NCI-H526 (cell line): ENCODE results near the gene SREBF2.

ENCODE experiments used
- DNase-seq, 2 experiments: peaks; one replicate each; lab custom pipeline; 2025; lab: John Stamatoyannopoulos, UW

The SREBF2 gene

DNA sequence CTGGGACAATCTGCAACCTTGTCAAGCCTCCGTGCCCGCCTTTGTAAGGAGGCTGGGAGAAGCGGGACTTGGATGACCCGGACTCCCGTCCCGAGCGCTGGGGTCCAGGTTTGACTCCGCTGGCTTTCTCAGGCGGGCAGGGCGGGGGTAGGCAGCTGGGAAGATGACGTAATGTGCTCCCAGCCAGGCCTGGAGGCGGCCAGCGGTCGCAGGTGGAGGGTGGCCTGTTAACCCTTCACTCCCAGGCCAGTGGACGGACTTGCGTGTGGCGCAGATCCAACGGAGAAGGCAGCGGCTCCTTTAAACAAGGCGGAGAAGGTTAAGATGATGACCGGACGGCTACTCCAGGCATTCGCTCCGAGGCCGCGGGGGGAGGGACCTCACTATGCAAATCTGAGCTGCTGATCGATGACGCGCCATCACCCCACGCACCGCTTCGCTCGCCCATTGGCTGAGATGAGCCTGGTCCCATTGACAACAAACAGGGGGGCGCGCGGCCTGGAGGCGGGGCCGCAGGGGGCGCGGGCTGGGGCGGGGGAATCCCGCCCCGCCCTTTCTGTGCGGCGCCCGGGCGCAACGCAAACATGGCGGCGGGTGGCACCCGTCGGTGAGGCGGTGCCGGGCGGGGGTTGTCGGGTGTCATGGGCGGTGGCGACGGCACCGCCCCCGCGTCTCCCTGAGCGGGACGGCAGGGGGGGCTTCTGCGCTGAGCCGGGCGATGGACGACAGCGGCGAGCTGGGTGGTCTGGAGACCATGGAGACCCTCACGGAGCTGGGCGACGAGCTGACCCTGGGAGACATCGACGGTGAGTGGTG, at the start of gene SREBF2:
Gene SREBF2, plus strand, starts transcription at position 553 of the 816 bp plus-strand sequence. Its CDS starts 166 bp downstream, at position 719.
- peak; percentile 97 to 98 for DNase-seq

DNA sequence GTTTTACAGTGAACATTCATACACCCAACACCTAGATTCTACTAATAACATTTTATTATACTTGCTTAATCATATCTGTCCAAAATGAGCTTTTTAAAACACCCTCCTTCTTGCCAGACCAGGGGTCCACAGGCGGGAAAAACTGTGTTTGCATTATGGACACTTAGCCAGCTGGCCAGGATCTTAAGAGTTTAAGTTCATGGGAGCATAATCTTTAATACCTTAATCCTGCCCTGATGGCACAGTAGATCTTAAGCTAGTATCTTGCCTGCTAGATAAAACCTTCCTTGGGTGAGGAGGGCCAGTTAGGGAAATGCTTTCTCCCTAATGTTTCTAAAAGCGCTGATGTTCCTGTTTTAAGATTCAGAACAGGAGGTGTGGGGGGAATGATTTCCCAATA, 45.6 kb upstream of the SREBF2 start:
- DNase-seq, result no peak

DNA sequence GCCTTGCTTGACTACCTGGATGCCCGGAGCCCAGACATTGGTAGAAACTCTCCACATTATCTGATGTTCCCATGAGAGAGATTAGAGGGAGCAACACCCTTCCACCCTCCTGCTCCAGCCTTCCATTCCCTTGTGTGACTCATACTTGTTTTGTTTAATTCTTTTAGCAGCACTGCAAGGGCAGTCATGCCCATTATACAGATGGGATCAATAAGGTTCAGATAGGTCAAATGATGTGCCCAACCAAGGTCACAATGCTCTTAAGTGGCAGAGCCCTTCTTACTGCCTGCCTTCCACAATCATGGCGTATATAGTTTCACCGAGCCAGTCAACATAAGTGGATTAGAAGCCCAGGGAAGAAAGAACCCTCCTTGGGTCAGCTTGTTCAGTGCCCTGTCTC, 39.0 kb upstream of the SREBF2 start:
- no peak for DNase-seq

DNA sequence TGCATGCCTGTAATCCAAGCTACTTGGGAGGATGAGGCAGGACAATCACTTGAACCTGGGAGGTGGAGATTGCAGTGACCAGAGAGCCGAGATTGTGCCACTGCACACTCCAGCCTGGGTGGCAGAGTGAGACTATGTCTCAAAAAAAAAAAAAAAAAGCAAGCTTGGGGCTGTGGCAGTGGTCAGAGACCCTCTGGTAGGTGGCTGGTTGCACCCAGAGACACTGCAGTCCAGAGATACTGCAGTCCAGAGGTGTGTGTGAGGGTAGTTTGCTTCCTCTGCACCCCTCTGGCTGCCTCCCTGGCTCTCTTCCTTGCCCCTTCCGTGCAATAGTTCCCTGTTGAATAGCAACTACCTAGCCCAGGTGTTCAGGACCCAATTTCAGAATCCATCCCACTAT, 34.2 kb upstream of the SREBF2 start:
- DNase-seq, result no peak

DNA sequence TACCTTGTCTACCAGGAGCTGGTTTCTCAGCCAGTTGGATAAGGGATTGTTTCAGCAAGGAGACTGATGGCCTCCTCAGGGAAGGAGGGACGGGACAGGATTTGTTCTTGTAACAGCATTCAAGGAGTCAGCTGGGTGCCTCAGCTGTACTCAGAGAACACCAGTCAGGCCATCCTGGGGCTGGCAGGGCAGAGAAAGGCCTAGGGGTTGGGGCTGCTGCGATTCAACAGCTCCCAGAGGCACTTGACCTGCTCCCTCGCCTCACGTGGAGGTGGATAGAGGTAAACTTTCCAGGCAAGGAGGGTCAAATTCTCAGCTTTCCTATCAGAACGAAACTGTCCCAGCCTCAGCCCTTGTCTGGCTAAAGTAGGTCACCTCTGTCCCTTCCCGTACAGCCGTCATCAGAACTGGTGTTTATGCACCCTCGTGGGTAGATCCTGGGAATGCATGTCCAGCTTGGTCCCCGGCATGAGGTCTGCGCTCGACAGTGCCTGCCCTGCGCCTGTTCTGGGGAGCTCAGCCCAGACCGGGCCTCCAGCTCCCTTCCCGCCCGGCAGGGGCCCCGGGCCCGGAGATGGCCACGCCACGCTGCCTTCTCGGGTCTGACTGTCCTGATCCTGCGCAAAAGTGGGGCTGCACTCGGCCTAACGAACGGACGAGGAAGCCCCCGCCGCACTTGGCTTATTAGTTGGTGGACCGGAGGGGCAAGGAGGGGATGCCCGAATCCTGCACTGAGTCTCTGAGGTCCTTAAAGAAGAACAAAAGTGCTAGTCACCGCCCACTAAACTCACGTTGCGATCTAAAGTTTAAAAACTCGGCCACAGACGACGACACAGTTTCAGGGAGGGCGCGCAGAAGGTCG, 33.2 kb upstream of the SREBF2 start:
- DNase-seq, result peak in 1 of 2 experiments; percentile 13

DNA sequence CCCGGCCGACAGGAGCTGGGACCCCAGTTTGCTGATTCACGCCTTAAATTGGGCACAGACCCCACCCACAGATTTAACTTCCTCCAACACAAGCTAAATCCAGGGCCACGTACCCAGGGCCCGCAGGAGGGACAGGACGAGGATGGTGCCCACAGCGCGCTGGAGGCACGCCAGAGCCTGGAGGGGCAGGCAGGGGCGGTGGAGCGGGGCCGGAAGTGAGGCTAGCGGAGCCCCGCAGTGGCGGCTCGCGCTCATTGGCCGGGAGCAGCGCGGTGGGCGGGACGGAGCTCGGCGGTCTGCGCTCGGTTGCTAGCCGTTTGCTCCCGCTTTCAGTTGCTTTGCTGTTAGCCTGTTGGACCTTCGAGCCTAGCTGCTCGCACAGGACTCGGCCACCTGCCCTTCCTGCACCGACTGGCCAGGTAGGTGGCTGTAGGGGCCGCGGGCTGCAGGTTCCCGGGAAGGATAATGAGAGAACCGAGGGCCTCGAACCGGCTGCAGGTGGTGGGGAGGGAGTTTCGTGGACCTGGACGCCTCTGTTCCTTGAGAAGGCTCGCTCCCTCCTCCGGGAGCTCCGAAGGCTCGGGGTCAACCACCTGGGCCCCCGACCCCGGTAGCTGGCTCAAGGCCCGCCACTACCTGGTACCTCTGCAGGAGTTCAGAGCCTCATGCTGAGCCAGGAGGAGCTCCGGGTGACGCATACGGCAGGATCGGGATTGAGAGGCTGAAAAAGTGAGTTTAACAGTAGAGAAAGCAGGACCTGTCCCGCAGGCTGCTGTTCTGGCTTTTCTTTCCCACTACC, 32.4 kb upstream of the SREBF2 start, which contains the start of gene CCDC134:
Gene CCDC134, plus strand, starts transcription at position 332 of the 799 bp plus-strand sequence. CDS start 8,212 bp downstream, outside the sequence.
- peak; percentile 57 to 87 for DNase-seq

DNA sequence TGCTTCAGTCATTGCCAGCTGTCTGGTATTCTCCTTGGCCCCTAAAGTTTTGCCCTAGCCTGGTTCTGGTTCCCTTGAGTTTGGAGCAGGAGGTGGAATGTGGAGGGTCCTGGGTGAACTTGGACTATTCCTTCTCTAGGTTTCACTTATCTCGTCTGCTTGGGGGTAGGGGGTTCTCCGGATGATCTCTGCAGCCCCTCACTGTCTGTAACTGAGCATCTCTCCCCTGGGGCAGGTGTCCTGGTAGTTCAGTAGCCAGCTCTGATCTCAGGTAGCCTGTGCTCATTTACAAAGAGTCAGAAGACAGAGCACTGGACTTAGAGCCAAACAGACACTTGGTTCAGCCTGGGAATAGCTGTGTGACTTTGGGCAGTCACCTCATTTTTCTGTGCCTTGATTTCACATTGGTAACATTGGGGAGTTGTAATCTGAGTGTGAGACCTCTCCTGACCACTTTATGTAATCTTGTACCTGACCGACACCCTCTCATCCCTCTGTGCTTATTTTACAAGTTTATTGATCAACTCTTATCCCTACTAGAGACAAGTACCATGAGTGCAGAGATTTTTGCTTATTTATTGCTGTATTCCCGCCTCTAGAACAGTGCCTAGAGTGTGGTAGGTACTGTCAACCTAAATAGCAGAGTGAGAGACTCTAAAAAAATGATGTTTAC, 31.6 kb upstream of the SREBF2 start:
- no peak for DNase-seq

DNA sequence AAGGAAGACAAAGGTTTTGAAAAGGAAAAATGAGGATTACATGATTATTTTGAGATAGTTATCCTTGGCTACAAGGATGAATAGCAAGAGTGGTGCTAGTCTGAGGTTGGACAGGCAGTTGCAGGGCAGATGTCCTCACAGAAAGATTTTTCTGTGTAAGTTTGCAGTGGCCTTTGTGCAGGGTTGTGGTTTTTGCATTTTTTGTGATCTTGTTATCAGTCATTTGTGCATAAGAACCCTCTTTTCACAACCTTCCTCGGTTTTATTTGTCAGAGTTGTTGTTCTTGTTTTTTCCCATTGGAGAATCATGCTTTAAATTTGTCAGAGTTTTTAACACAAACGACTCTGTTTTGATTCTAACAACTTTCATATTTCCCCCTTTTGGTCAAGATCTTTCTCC, 31.0 kb upstream of the SREBF2 start:
- DNase-seq, result no peak

DNA sequence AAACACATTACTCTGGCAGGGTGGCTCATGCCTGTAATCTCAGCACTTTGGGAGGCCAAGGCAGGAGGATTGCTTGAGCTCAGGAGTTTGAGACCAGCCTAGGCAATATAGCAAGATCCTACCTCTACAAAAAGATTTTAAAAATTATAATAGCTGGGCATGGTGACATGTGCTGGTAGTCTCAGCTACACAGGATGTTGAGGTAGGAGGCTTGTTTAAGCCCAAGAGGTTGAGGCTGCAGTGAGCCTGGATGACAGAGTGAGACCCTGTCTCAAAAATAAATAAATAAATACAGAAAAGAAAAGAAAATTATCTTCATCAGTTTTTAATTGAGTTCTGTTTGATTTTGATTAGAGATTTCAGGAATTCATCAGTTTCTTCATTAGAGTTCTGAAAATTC, 27.3 kb upstream of the SREBF2 start:
- DNase-seq, result no peak

DNA sequence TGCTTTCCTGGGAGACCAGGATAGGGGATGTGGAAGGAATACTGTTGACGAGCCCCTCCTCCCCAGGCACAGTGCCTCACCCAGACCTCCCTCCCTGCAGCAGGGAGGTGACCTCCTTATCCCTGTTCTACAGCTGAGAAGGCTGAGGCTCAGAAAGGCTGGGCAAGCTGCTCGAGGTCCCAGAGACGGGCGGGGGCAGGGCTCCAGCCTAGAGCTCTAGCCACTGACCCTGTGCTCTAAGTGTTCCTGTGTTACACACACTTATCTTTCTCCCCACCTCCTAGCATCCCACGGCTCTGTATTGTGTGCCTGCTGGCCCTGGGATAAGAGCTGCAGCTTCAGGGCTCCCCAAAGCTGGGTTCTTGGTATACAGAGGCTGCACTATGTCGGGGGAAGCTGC, 24.5 kb upstream of the SREBF2 start:
- DNase-seq, result no peak

DNA sequence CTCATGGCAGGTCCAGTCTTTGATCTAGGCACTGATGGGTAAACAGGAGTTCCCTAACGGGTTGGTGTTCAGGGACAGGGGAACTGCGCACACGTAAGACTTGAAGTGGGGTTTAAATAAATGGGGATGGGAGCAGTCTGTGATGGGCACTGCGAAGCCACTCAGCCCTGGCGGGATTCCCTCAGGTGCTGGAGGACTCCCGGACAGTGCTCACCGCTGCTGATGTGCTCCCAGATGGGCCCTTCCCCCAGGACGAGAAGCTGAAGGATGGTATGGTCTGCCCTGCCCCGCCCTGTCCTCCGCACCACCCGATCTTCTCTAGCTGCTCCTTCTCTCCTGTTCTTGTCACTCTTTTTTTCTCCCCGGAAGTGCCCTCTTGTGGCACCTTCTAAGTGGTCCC, 22.9 kb upstream of the SREBF2 start:
- DNase-seq, result no peak

DNA sequence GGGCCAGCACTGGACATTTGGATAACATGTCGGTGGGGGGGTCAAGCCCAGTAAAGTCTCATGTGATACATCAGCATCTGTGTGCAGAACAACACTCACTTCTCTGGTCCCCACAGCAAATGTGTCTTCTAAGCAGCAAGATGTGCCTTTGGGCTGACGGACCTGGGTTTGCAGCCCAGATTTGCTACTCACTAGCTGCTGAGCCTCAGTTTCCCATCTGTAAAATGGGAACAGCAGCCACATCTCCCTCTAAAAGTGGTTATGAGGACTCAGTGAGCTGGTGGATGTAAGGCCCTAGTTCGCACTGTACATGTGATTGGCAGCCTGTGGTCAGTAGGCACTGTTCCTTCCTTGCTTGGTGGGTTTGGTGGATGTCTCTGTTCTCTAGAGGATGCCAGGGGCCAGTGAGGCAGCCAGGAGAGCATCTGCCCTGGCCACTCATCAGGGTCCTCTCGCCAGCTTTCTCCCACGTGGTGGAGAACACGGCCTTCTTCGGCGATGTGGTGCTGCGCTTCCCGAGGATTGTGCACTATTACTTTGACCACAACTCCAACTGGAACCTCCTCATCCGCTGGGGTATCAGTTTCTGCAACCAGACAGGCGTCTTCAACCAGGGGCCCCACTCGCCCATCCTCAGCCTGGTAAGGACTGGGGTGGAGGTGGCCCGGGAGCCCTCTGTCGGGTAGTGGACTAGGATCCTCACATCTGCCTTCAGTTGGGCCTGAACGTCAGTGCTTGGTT, 19.9 kb upstream of the SREBF2 start:
- no peak for DNase-seq

DNA sequence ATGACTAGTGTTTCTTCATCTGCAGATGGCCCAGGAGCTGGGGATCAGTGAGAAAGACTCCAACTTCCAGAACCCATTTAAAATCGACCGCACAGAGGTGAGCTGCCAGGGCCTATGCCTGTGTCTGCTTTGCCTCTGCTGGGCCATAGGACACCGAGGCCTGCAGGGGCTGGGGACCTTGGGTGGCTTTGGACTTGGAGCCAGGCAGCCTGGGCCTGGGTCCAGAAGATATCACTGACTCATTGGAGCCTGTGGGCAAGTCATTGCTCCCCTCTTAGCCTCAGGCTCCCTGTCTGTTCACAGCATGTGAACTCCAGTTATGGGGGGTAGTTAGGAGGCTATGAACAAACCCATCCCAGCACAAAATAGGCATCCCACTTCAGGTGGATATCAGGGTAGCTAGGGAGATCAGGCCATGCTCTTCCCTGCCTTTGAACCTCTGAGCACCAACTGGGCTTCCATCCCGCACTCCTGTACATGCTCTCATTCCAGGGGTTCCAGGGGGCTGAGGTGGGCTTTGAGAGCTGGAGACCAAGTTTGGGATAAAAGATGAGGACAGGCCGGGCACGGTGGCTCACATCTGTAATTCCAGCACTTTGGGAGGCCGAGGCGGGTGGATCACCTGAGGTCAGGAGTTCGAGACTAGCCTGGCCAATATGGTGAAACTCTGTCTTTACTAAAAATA, 19.0 kb upstream of the SREBF2 start:
- no peak for DNase-seq

DNA sequence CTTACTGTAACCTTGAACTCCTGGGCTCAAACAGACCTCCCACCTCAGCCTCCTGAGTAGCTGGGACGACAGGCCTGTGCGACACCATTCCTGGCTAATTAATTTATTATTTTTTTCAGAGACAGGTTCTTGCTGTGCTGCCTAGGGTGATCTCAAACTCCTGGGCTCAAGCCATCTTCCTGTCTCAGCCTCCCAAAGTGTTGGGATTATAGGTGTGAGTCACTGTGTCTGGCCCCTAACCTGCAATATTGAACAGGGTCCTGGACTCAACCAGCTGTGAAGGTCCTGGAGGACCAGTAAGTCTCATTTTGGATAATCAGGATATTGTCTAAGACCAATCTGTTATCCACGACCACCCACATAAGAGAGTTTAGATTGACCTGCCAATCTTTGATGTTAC, 17.2 kb upstream of the SREBF2 start:
- DNase-seq, result no peak

DNA sequence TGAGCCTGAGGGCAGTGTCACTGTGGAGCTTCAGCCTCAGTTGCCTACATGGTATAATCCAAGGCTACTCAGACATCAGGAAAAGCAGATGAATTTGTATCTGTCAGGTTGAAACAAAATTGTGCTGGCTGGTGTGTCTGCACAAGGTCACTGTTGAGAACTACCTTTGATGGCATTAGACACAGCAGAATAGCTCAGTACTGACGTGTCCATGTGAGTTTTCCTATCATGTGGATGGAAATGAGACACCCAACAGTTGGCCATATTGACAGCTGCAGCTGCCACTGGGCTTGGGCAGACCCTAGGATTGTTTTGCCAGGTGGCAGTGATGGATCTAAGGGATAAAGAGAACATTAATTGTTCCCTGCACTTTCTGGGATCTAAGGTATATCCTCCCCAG, 16.7 kb upstream of the SREBF2 start:
- no peak for DNase-seq

DNA sequence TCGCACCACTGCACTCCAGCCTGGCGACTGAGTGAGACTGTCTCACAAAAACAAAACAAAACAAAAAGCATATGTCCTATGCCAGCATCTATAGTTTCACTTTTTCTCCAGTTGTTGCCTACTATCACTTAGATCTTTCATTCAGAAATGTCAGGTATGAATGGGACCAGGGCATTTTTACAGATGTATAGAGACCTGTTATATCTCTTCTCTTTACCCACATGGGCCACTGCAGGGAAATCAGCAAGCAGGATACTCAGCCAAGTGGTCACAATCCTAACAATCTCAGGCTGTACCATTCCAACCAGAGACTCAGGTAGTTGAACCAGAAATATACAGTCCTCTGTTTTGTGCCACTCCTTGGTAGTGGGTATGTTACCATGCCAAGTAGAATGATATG, 16.0 kb upstream of the SREBF2 start:
- DNase-seq, result no peak

DNA sequence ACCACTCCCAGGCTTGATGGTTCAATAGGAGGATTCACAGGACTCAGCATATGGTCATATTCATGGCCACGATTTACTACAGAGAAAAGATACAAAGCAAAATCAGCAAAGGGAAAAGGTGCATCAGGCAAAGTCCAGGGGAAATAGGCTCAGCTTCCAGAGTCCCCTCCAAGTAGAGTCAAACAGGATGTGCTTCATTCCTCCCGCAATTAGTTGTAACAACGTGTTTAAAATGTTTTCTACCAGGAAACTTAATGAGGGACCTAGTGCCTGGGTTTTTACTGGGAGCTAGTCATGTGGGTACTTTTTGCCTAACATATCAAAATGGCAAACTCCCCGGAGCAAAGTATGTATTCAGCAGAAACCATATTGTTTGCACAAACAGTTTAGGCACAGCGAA, 14.9 kb upstream of the SREBF2 start:
- no peak for DNase-seq

DNA sequence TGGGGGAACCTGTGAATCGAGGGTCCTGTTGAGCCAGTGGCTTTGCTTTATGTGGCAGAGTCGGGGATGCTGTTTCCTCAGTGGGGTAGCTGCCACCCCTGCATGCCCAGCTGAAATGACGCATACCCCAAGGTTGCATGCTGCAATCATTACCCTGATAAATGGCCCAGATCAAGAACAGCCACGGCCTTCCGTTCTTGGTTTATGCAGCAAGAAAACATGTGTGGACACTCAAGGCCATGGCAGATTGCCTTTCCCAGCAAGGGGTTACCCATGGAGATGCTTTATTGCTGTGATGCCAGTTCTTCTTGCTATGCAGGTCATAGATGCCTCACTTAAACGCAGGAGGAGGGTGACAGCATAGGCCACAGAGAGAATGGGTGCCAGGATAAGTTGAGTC, 14.3 kb upstream of the SREBF2 start:
- DNase-seq, result no peak

DNA sequence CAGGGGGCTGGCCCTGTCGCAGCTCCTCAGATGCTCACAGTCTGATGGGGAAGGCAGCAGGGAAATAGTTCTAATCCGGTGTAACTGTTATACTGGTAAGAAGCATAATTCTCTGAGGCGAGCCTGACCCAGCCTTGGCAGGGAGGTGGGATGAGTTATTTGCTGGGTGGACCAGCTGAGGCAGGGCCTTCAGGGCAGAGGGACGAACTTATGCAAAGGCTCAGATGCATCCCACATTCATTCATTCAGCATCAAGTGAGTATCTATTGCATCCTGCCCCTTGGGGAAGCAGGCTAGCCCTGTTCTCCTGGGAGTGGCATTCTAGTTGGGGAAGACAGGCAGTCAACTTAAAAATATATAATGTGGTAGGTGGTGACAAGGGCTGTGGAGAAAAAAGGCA, 13.6 kb upstream of the SREBF2 start:
- no peak for DNase-seq

DNA sequence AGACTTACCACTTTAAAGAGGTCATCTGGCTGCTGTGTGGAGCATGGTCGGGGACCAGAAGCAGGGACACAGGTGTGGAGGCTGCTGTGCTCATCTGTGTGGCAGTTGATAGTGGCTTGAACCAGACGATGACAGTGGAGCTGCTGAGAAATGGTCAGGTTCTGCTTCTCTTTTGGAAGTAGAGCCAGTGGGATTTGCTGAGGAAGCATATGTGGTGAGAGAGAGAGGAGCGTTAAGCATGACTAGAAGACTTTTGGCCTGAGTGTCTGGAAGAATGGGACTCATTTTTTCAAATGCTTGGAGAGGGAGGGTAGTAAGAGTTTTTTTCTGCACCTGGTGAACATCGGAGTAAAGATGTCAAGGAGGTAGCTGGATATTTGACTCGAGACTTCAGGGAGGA, 12.5 kb upstream of the SREBF2 start:
- no peak for DNase-seq
